Measurements from ENCODE around the gene NPTN.

NPTN gene

GRCh38 chr15:73633111-73633990 lies at the start of gene NPTN:
Gene NPTN (minus strand): TSS chr15:73633389. CDS start chr15:73633215, 174 bp downstream.
- ATAC-seq = peak; percentile 93
- TF ChIP-seq ZNF8 (CRISPR knock-in tag; IDR thresholded peaks at IDR 0.05) = no peak
- TF ChIP-seq ARNTL (CRISPR knock-in tag; IDR thresholded peaks at IDR 0.05; ENCODE audit: borderline replicate concordance, low read depth) = peak; percentile 93

- TF ChIP-seq ZC3H10 (CRISPR knock-in tag; IDR thresholded peaks at IDR 0.05) (no peak), ZFP3 (CRISPR knock-in tag; IDR thresholded peaks at IDR 0.05) (no peak), OSR1 (CRISPR knock-in tag; IDR thresholded peaks at IDR 0.05) (no peak), ARNTL (CRISPR knock-in tag; IDR thresholded peaks at IDR 0.05; ENCODE audit: borderline replicate concordance, low read depth) (no peak)
Observed at GRCh38 chr15:73682600-73683090, 49.5 kb upstream of the NPTN start.

GRCh38 chr15:73681856-73682599 lies 48.8 kb upstream of the NPTN start:
- no peak for ATAC-seq
- TF ChIP-seq ZNF8 (CRISPR knock-in tag; IDR thresholded peaks at IDR 0.05) = no peak
- no peak for TF ChIP-seq ESRRG (CRISPR knock-in tag; IDR thresholded peaks at IDR 0.05)
- TF ChIP-seq ISL1 (CRISPR knock-in tag; IDR thresholded peaks at IDR 0.05) = no peak
- TF ChIP-seq PATZ1 (CRISPR knock-in tag; IDR thresholded peaks at IDR 0.05; ENCODE audit: borderline replicate concordance) = no peak
- TF ChIP-seq ZNF70 (CRISPR knock-in tag; IDR thresholded peaks at IDR 0.05) = no peak
- TF ChIP-seq ZC3H10 (CRISPR knock-in tag; IDR thresholded peaks at IDR 0.05) = no peak
- no peak for TF ChIP-seq SNAI2 (CRISPR knock-in tag; IDR thresholded peaks at IDR 0.05)
- no peak for TF ChIP-seq TOX (CRISPR knock-in tag; IDR thresholded peaks at IDR 0.05; ENCODE audit: borderline replicate concordance)
- TF ChIP-seq ZNF565 (CRISPR knock-in tag; conservative IDR thresholded peaks at IDR 0.05; ENCODE audit: low read depth) = no peak
- no peak for TF ChIP-seq CREB5 (CRISPR knock-in tag; IDR thresholded peaks at IDR 0.05; ENCODE audit: low read depth)
- no peak for TF ChIP-seq CSDC2 (CRISPR knock-in tag; IDR thresholded peaks at IDR 0.05)
- TF ChIP-seq ZFP3 (CRISPR knock-in tag; IDR thresholded peaks at IDR 0.05) = no peak
- TF ChIP-seq OSR1 (CRISPR knock-in tag; IDR thresholded peaks at IDR 0.05) = no peak
- TF ChIP-seq ZFP30 (CRISPR knock-in tag; IDR thresholded peaks at IDR 0.05) = no peak
- no peak for TF ChIP-seq BACH2 (CRISPR knock-in tag; IDR thresholded peaks at IDR 0.05; ENCODE audit: borderline replicate concordance)
- no peak for TF ChIP-seq TCF4 (CRISPR knock-in tag; IDR thresholded peaks at IDR 0.05; ENCODE audit: borderline replicate concordance)
- TF ChIP-seq CSRNP3 (CRISPR knock-in tag; IDR thresholded peaks at IDR 0.05) = no peak
- TF ChIP-seq TSHZ2 (CRISPR knock-in tag; IDR thresholded peaks at IDR 0.05) = no peak
- no peak for TF ChIP-seq GLIS3 (CRISPR knock-in tag; IDR thresholded peaks at IDR 0.05)
- no peak for TF ChIP-seq ARNTL (CRISPR knock-in tag; IDR thresholded peaks at IDR 0.05; ENCODE audit: borderline replicate concordance, low read depth)

More at GRCh38 chr15:73682600-73683090, 49.5 kb upstream of the NPTN start:
- ATAC-seq = no peak
